NCI-H1048 (cell line): ENCODE data around the gene SCFD2.
"Not testable (repeated sequence)": the region's sequence is repeated elsewhere in the genome, so short reads cannot be mapped to it uniquely, and the experiment has no call there.

Experiments used
- DNase-seq: peaks from one replicate; lab custom pipeline; 2025; lab: John Stamatoyannopoulos, UW

Gene SCFD2

GRCh38 chr4:53340145-53340544 is 25.7 kb downstream of the SCFD2 start:
- DNase-seq, result not testable (repeated sequence)

- not testable (repeated sequence) for DNase-seq
Measured at GRCh38 chr4:53334916-53335315, 30.9 kb downstream of the SCFD2 start.

- DNase-seq, result no peak
Measured at GRCh38 chr4:53326535-53326934, 39.3 kb downstream of the SCFD2 start.

- no peak for DNase-seq
Measured at GRCh38 chr4:53322696-53323095, 43.2 kb downstream of the SCFD2 start.

- DNase-seq, result no peak
Measured at GRCh38 chr4:53321984-53322289, 43.9 kb downstream of the SCFD2 start.

GRCh38 chr4:53321151-53321983 is 44.5 kb downstream of the SCFD2 start:
- no peak for DNase-seq

GRCh38 chr4:53315300-53315699 is 50.6 kb downstream of the SCFD2 start:
- DNase-seq, result no peak

- no peak for DNase-seq
Measured at GRCh38 chr4:53314252-53314651, 51.6 kb downstream of the SCFD2 start.

GRCh38 chr4:53313510-53313909 is 52.4 kb downstream of the SCFD2 start:
- no peak for DNase-seq

- no peak for DNase-seq
Measured at GRCh38 chr4:53309321-53310040, 56.4 kb downstream of the SCFD2 start.

GRCh38 chr4:53307819-53308780 is 57.8 kb downstream of the SCFD2 start:
- no peak for DNase-seq

- no peak for DNase-seq
Measured at GRCh38 chr4:53307210-53307609, 58.7 kb downstream of the SCFD2 start.

- no peak for DNase-seq
Measured at GRCh38 chr4:53306729-53307128, 59.1 kb downstream of the SCFD2 start.

GRCh38 chr4:53292209-53292608 is 73.7 kb downstream of the SCFD2 start:
- not testable (repeated sequence) for DNase-seq

GRCh38 chr4:53281438-53281837 is 84.4 kb downstream of the SCFD2 start:
- DNase-seq, result no peak

GRCh38 chr4:53280846-53281245 is 85.0 kb downstream of the SCFD2 start:
- DNase-seq, result no peak

- no peak for DNase-seq
Measured at GRCh38 chr4:53274609-53275268, 91.1 kb downstream of the SCFD2 start.

GRCh38 chr4:53273726-53274125 is 92.1 kb downstream of the SCFD2 start:
- no peak for DNase-seq

GRCh38 chr4:53267026-53267425 is 98.8 kb downstream of the SCFD2 start:
- no peak for DNase-seq

- DNase-seq, result not testable (repeated sequence)
Measured at GRCh38 chr4:53255986-53256385, 109.9 kb downstream of the SCFD2 start.

- DNase-seq, result no peak
Measured at GRCh38 chr4:53240573-53240972, 125.3 kb downstream of the SCFD2 start.

- DNase-seq, result not testable (repeated sequence)
Measured at GRCh38 chr4:53238352-53238751, 127.5 kb downstream of the SCFD2 start.
